ENCODE measurements around the gene ARAP2.

The ARAP2 gene

DNA sequence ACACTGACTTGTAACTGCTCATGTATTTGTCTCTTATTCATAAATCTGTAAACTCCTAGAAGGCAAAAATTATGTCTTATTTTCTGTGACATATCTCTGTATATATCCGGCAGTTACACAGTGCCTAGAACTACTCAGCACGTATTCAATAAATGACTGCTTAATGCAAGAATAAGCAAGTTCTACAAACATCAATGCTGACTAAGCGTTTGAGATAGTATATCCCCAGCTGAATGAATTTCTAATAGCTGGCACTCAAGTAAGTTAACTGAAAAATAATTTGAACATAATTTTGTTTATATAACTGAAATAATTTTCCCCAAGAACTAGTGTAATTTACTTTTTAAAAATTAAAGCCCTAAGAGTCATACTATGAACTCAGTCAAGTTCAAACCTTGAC, 113.7 kb downstream of the ARAP2 start:
- Mint-ChIP-seq H3K27ac (no peak overlapping the region), H3K9me3 (no peaks in the 10 kb centered on the region), H3K4me3 (no peak overlapping the region), H3K4me1 (no peaks in the 10 kb centered on the region), H3K36me3 (peaks cover 9 to 21% of the 10 kb centered on the region in 2 donors), H3K27me3 (no peaks in the 10 kb centered on the region)
- DNase-seq (no peak), ATAC-seq (replicated peaks) (no peak)

DNA sequence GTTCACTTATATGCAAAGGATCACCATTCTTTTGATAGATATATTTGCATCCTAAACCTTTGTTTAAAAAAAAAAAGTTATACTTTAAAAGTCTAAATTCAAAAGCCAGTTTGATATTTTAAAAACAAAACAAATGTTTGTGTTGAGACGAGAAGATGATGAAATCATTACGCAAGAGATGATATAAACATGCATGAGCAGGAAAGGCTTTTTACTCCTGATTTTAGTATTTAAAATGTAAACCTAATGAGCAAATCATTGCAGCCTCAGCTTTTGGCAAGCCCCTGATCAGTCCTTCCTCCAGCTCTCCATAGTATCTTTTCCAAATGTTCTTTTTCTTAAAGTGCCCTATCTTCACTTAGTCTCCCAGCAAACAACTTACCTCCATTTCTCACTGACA, 115.6 kb downstream of the ARAP2 start:
- no peaks in the 10 kb centered on the region for H3K27me3 Mint-ChIP-seq
- DNase-seq (no peak), ATAC-seq (replicated peaks) (no peak)
- H3K4me1 Mint-ChIP-seq = no peaks in the 10 kb centered on the region
- peaks cover 19 to 31% of the 10 kb centered on the region in 2 donors for H3K36me3 Mint-ChIP-seq
- H3K4me3 Mint-ChIP-seq = no peak overlapping the region
- no peak overlapping the region for H3K27ac Mint-ChIP-seq
- peaks cover 0 to 2% of the 10 kb centered on the region in 2 donors for H3K9me3 Mint-ChIP-seq

DNA sequence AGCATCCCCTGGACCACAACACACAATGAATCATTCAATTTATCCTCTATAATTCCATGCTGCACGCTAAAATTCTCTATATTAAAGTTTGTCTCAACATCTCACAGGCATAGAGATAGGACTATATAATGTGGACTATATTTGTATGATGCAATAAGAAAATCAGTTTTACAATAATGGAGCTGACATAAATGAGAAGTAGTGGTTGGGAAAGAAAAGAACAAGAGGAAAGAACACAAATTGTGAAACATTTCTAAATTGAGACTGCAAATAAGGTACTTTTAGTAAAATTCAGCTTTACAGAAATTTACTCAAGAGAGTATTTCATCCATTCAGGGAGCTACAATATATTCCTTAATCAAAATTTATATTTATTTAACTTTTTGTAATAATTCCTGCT, 120.4 kb downstream of the ARAP2 start:
- Mint-ChIP-seq H3K27ac (no peak overlapping the region), H3K9me3 (peaks cover 0 to 5% of the 10 kb centered on the region in 2 donors), H3K4me3 (no peak overlapping the region), H3K27me3 (no peaks in the 10 kb centered on the region), H3K4me1 (no peaks in the 10 kb centered on the region), H3K36me3 (peaks cover 31 to 39% of the 10 kb centered on the region in 2 donors)
- ATAC-seq (replicated peaks) (no peak), DNase-seq (no peak)

DNA sequence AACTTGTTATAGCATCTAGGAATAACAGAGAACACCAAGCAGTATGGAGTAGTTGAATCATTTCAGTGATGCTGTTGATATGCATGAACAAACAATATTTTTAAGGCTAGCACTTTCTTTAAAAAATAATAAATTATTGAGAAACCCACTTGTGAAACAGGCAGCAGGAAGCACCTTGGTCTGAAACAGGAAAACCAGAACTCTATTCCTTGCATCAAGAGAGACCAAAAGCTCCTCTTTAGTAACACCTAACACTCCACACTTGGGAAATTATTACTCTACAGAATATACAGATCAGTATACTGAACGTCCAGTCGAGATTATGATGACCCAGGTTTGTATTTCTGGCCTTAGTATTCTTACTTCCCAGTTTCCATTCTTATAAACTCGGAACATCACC, 129.0 kb downstream of the ARAP2 start:
- ATAC-seq (replicated peaks) (no peak), DNase-seq (no peak)
- Mint-ChIP-seq H3K36me3 (peaks cover 22 to 34% of the 10 kb centered on the region in 2 donors), H3K27me3 (no peaks in the 10 kb centered on the region), H3K4me3 (no peak overlapping the region), H3K27ac (no peak overlapping the region), H3K9me3 (no peaks in the 10 kb centered on the region), H3K4me1 (no peaks in the 10 kb centered on the region)

DNA sequence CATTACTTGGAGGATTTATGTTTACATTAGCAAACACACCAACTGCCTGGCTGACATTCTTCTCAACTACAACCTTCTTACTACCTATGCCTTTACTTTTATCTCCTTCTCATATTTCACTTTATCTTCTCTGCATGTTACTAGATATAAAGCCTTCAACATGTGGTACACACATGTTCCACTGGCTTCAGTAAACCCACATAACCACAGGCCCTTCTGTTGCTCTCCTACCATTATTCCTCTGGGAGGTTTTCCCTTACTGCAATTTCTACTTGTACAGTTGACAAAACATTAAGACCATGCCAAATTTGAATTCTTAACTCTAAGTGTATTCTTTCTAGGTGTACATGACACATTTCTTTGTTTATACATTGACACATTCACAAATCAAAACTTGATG, 133.1 kb downstream of the ARAP2 start:
- Mint-ChIP-seq H3K4me1 (no peaks in the 10 kb centered on the region), H3K27me3 (no peaks in the 10 kb centered on the region), H3K36me3 (peaks cover 10 to 16% of the 10 kb centered on the region in 2 donors), H3K27ac (no peak overlapping the region), H3K4me3 (no peak overlapping the region), H3K9me3 (no peaks in the 10 kb centered on the region)
- DNase-seq = no peak
- ATAC-seq (replicated peaks) = no peak

DNA sequence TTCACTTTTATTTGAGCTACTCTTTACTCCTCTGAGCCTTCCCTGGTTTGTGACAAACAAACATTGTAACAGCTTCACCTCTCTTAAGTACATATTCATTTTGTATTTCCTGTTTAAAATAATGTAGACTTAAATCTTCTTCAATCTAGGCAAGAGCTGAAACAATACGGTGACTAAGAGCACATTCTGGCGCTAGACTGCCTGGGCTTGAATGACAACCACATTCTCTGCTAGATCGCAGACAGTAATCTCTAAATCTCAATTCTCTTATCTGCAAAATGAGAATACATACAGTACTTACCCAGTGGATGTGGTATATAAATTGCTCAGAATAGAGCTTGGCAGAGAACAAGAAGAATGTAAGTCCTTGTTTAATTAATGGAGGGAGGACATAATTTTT, 144.8 kb downstream of the ARAP2 start:
- DNase-seq = no peak
- no peak for ATAC-seq (replicated peaks)
- no peaks in the 10 kb centered on the region for H3K4me1 Mint-ChIP-seq
- H3K36me3 Mint-ChIP-seq = peaks cover 35 to 58% of the 10 kb centered on the region in 2 donors
- no peaks in the 10 kb centered on the region for H3K27me3 Mint-ChIP-seq
- H3K4me3 Mint-ChIP-seq = no peak overlapping the region
- peaks cover 0 to 3% of the 10 kb centered on the region in 2 donors for H3K9me3 Mint-ChIP-seq
- H3K27ac Mint-ChIP-seq = no peak overlapping the region

DNA sequence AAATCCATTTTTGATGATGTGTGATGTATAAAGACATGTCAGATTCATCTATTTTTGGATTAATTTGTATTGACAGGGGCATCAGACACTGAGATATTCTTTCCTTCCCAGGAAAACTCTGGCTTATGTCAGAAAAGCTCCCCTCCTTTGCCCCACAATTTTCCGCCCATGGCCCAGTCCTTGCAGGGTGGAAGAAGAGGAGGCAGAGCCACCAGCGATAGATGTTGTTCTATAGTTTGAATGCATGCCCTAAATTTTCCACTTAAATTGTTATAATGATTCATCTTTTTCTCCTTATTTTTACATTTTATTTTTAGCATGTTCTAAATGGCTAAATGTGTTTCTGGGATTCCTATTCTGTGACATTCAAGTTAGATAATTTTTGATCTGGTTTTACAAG, 149.3 kb downstream of the ARAP2 start:
- DNase-seq (no peak), ATAC-seq (replicated peaks) (no peak)
- Mint-ChIP-seq H3K4me1 (no peaks in the 10 kb centered on the region), H3K27ac (peak overlapping the region; percentile 37), H3K36me3 (peaks cover 20 to 44% of the 10 kb centered on the region in 2 donors), H3K9me3 (no peaks in the 10 kb centered on the region), H3K4me3 (no peak overlapping the region), H3K27me3 (no peaks in the 10 kb centered on the region)

DNA sequence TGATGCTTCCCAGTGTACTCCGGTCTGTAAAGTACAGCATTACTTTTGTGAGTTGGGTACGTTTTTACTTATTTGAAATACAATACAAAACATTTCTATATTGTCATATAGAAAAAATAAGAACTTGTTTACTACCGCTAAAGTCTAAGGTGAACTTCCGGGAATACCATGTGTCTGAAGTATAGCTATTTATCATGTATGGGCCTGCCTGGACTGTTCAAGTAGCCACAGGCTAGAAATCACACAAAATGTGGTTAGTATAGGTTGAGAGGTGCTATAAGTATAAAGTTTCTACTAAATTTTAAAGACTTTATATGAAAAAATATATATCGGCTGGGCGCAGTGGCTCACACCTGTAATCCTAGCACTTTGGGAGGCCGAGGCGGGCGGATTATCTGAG, 152.3 kb downstream of the ARAP2 start:
- no peak overlapping the region for H3K4me3 Mint-ChIP-seq

DNA sequence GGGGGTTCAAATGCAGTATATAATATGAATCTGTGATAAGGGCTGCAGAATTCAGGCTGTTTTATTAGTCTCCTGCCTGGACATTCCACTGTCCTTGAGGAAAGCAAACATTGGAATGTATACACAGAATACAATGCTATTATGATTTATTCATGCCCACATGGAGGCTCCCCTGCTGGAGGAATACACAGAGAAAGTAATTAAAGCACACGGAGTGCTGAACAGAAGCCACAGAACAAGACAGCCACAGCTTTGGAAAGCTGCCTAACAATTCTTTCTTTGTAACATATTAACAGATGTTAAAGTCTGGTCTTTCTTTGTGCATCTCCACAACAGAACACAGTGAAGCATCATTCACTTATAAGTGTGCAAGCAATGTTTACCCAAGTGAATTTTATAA, 155.8 kb downstream of the ARAP2 start:
- no peak overlapping the region for H3K27ac Mint-ChIP-seq
- DNase-seq = no peak
- H3K4me3 Mint-ChIP-seq = no peak overlapping the region
- peaks cover 3 to 5% of the 10 kb centered on the region in 2 donors for H3K4me1 Mint-ChIP-seq
- no peaks in the 10 kb centered on the region for H3K27me3 Mint-ChIP-seq
- peaks cover 2 to 23% of the 10 kb centered on the region in 2 donors for H3K36me3 Mint-ChIP-seq
- H3K9me3 Mint-ChIP-seq = no peaks in the 10 kb centered on the region
- ATAC-seq (replicated peaks) = no peak

More for the DNA sequence above, 152.3 kb downstream of the ARAP2 start:
- H3K4me1 Mint-ChIP-seq = no peaks in the 10 kb centered on the region
- no peaks in the 10 kb centered on the region for H3K27me3 Mint-ChIP-seq
- ATAC-seq (replicated peaks) = no peak
- no peak for DNase-seq
- H3K27ac Mint-ChIP-seq = no peak overlapping the region
- no peaks in the 10 kb centered on the region for H3K9me3 Mint-ChIP-seq
- peaks cover 9 to 30% of the 10 kb centered on the region in 2 donors for H3K36me3 Mint-ChIP-seq

DNA sequence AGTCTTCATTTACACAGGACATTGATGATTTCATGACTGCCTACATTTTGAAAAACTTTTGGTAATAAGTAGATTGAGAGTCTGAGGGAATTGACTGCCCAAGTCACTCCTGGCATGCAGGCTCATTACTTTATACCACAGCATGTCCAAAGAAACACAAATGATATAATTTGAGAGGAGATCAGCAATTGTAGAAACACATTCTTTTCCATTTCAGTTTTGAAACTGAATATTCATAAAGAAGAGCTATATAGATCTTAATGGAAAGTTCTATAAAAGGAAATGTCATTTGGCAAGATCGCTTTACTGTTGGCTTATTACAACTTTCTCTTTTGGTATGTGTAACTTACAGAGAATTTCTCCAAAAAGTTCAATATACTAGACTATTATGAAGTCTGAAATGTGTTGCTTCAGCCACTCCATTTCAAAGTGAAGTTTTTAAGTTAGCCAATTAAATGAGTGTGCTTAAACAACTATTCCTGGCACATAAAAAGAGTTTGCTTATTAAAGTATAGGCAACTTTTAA, 158.0 kb downstream of the ARAP2 start:
- Mint-ChIP-seq H3K9me3 (no peaks in the 10 kb centered on the region), H3K36me3 (peaks cover 2 to 18% of the 10 kb centered on the region in 2 donors), H3K27me3 (no peaks in the 10 kb centered on the region), H3K27ac (no peak overlapping the region), H3K4me3 (no peak overlapping the region), H3K4me1 (peaks cover 3 to 5% of the 10 kb centered on the region in 2 donors)
- no peak for ATAC-seq (replicated peaks)
- DNase-seq = no peak

DNA sequence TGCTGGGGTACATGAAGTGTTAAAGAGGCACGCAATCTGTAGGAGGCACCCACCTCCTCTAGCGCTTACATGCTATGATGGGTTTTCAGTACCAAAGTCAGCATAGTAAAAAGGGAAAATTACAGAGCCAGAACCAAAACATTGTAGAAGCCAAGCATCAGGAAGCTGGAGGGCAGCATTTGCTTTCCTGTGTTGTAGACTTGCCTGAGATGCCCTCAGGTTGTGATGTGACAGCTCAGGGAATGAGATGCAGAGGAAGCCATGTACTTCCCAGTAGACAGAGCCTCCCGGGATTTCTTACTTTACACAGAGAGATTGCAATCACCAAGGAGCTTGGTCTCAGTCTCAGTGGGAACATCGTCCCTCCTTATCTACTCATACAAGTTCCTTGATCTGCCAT, 161.5 kb downstream of the ARAP2 start:
- no peaks in the 10 kb centered on the region for H3K9me3 Mint-ChIP-seq
- H3K4me1 Mint-ChIP-seq = peaks cover 3 to 5% of the 10 kb centered on the region in 2 donors
- DNase-seq = no peak
- H3K27me3 Mint-ChIP-seq = no peaks in the 10 kb centered on the region
- no peak overlapping the region for H3K4me3 Mint-ChIP-seq
- ATAC-seq (replicated peaks) = no peak
- no peak overlapping the region for H3K27ac Mint-ChIP-seq
- peaks cover 6 to 8% of the 10 kb centered on the region in 2 donors for H3K36me3 Mint-ChIP-seq

DNA sequence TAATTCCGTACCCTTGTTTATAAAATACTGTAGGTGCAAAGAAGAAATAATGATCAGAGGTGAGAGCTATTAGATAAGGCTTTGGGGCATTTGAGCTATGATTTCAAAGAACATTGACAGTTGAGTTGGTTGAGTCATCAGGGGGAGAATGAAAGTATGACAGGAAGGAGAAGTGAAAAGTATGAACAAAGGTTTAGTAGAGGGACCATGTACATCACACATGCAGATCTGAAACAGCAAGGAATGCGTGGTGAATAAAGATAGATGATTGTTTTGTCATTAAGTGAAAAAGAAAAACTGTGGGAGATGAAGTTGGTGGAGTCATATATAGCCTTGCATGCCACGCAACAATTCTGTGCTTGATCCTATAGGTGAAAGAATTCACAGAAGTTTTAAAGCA, 163.1 kb downstream of the ARAP2 start:
- ATAC-seq (replicated peaks) = peak; percentile 98 to 99
- DNase-seq = no peak
- Mint-ChIP-seq H3K27ac (no peak overlapping the region), H3K36me3 (peaks cover 6 to 7% of the 10 kb centered on the region in 2 donors), H3K27me3 (no peaks in the 10 kb centered on the region), H3K9me3 (no peaks in the 10 kb centered on the region), H3K4me3 (no peak overlapping the region), H3K4me1 (peaks cover 2 to 3% of the 10 kb centered on the region in 2 donors)

DNA sequence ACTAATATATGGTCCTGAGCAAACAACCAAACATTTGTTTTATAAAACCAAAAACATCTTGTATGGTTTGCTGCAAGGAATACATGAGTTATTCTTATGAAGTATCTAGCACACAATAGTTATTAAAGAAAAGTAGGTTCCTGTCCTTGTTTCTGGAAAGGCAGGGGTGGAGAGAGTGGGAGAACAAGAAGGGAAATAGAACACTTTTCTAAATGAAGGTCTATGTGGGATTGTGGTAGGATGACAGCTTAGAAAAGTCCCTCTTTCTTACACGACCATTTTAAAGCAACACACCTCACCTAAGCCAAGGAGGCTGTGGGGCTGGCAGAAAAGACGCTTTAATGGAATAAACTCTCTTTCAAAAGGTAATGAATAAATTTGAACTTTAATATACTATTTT, 164.6 kb downstream of the ARAP2 start:
- Mint-ChIP-seq H3K9me3 (no peaks in the 10 kb centered on the region), H3K4me3 (no peak overlapping the region), H3K4me1 (no peaks in the 10 kb centered on the region), H3K27me3 (no peaks in the 10 kb centered on the region), H3K36me3 (peaks cover 5 to 6% of the 10 kb centered on the region in 2 donors), H3K27ac (no peak overlapping the region)
- ATAC-seq (replicated peaks) (no peak), DNase-seq (no peak)

DNA sequence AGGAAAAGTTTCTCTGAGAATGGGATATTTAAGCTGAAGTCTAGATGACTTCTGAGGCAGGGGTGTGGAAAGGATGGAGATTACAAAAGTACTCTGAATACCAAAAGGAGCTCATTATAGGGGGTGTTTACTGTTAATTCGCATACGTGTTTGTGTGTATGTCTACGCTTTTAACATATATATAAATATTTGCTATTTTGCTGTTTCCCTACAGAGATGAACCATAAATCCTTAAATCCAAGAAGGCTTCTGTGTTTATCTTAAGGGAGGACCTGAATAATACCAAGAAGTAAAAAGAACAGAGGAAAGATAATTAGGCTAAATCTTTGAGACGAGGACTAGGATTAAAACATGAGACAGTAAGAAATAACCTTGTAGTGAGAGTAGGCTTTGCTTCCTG, 166.0 kb downstream of the ARAP2 start:
- no peak overlapping the region for H3K4me3 Mint-ChIP-seq
- no peak overlapping the region for H3K27ac Mint-ChIP-seq
- no peaks in the 10 kb centered on the region for H3K4me1 Mint-ChIP-seq
- no peaks in the 10 kb centered on the region for H3K27me3 Mint-ChIP-seq
- H3K9me3 Mint-ChIP-seq = no peaks in the 10 kb centered on the region
- ATAC-seq (replicated peaks) (no peak), DNase-seq (no peak)
- peaks cover 6 to 9% of the 10 kb centered on the region in 2 donors for H3K36me3 Mint-ChIP-seq

DNA sequence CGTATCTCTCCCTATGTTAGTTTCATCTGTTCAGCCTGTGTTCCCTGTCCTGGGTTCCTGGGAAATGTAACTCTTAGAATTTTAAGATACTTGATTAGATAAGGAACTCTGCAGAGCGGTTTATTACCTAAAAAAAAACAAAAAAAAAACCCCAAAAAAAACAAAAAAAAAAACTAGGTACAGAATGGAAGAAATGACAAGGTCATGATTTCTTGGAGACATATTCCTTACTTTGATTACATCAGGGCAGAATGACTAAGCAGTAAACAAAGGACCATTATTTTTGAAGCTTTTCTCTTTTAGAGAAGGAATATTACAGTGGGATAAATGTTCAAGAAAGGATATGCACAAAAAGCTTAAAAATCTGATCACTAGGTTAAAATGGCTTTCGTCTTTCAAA, 171.8 kb downstream of the ARAP2 start:
- no peaks in the 10 kb centered on the region for H3K4me1 Mint-ChIP-seq
- peak overlapping the region; percentile 53 for H3K27ac Mint-ChIP-seq
- H3K36me3 Mint-ChIP-seq = peaks cover 24 to 36% of the 10 kb centered on the region in 2 donors
- H3K9me3 Mint-ChIP-seq = no peaks in the 10 kb centered on the region
- ATAC-seq (replicated peaks) = no peak
- no peaks in the 10 kb centered on the region for H3K27me3 Mint-ChIP-seq
- DNase-seq = no peak
- H3K4me3 Mint-ChIP-seq = no peak overlapping the region

DNA sequence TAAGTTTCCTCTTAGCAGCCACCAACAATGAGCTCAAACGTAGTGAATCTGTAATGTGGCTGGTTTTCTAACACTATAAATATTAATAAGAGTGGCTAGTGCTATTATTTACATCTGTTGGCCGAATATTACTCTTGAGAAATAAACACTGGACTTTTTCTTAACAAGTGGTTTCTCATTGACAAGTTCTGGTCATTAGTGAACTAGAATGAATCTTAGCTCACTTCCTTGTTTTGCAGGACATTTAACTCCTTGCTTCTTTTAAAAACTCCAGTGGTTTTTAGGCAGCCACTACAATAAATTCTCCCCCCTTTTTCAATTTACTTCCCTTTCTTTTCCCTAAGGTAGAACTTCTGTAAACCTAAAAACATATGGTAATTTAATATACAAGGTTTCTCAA, 177.2 kb downstream of the ARAP2 start:
- no peaks in the 10 kb centered on the region for H3K4me1 Mint-ChIP-seq
- H3K9me3 Mint-ChIP-seq = peaks cover 0 to 2% of the 10 kb centered on the region in 2 donors
- no peak overlapping the region for H3K4me3 Mint-ChIP-seq
- DNase-seq (no peak), ATAC-seq (replicated peaks) (no peak)
- no peaks in the 10 kb centered on the region for H3K27me3 Mint-ChIP-seq
- peak overlapping the region; percentile 85 for H3K27ac Mint-ChIP-seq
- peaks cover 34 to 45% of the 10 kb centered on the region in 2 donors for H3K36me3 Mint-ChIP-seq

All from stimulated activated naive B cell treated with anti-CD40 and anti-IgM and Interleukin-4, amounts not matched to agents 10 μg/mL and 1 μg/mL and 100 μg/mL, for 72 hours (primary cell).